EL (cell line): ENCODE data around the gene CDC14B.

Source experiments
- DNase-seq: peaks from one replicate; pipeline ENCODE4 v3.0.0-alpha.2; 2016

Gene CDC14B

GRCh38 chr9:96500696-96501632, 118.7 kb downstream of the CDC14B start:
- DNase-seq, result peak; percentile 17

GRCh38 chr9:96499257-96499656, 120.4 kb downstream of the CDC14B start:
- no peak for DNase-seq

GRCh38 chr9:96498796-96499195, 120.8 kb downstream of the CDC14B start:
- no peak for DNase-seq

- no peak for DNase-seq
Measured at GRCh38 chr9:96497117-96497399, 122.6 kb downstream of the CDC14B start.

- DNase-seq, result no peak
Measured at GRCh38 chr9:96496368-96497116, 123.1 kb downstream of the CDC14B start.

GRCh38 chr9:96495341-96495740, 124.3 kb downstream of the CDC14B start:
- DNase-seq, result peak; percentile 60

- no peak for DNase-seq
Measured at GRCh38 chr9:96494215-96494800, 125.3 kb downstream of the CDC14B start.

GRCh38 chr9:96493757-96494156, 125.9 kb downstream of the CDC14B start:
- no peak for DNase-seq

GRCh38 chr9:96492993-96493531, 126.6 kb downstream of the CDC14B start:
- DNase-seq, result no peak

- no peak for DNase-seq
Measured at GRCh38 chr9:96491880-96492525, 127.6 kb downstream of the CDC14B start.

- DNase-seq, result no peak
Measured at GRCh38 chr9:96491079-96491879, 128.4 kb downstream of the CDC14B start.

GRCh38 chr9:96490534-96491078, 129.0 kb downstream of the CDC14B start:
- no peak for DNase-seq

GRCh38 chr9:96489482-96489979, 130.1 kb downstream of the CDC14B start:
- no peak for DNase-seq

- no peak for DNase-seq
Measured at GRCh38 chr9:96487949-96488348, 131.7 kb downstream of the CDC14B start.

GRCh38 chr9:96487029-96487396, 132.6 kb downstream of the CDC14B start:
- DNase-seq, result no peak

GRCh38 chr9:96486386-96487028, 133.1 kb downstream of the CDC14B start:
- peak; percentile 78 for DNase-seq

- DNase-seq, result no peak
Measured at GRCh38 chr9:96485280-96485679, 134.4 kb downstream of the CDC14B start.

- DNase-seq, result no peak
Measured at GRCh38 chr9:96484521-96484931, 135.1 kb downstream of the CDC14B start.

- no peak for DNase-seq
Measured at GRCh38 chr9:96483733-96484390, 135.8 kb downstream of the CDC14B start.

GRCh38 chr9:96483197-96483596, 136.4 kb downstream of the CDC14B start:
- DNase-seq, result no peak

GRCh38 chr9:96482476-96482875, 137.2 kb downstream of the CDC14B start:
- no peak for DNase-seq
